Endothelial cell of umbilical vein (primary cell): ENCODE measurements around the gene PPOX. TPM values are rescaled to one million over a fixed set of nuclear protein-coding genes. Genes with fewer than 3 reads are reported as not detected.

Experiments used
- BruUV-seq: library from RNA; stranded (reverse); fragments of 400-500 nt; replicated peaks from 2 replicates; lab custom pipeline; 2021; lab: Mats Ljungman, UMichigan
- CTCF ChIA-PET: fragments of 300-600, 350-600 bp; sonication (Branson Sonifier 250); formaldehyde crosslinking; loops from one replicate; lab custom pipeline; 2021; ENCODE audit warnings: antibody characterized with exemption, inconsistent platforms; lab: Charles Lee
- POLR2A ChIA-PET: fragments of 300-600, 350-600 bp; sonication (Branson Sonifier 250); formaldehyde crosslinking; loops from one replicate; lab custom pipeline; 2021; ENCODE audit warnings: antibody characterized with exemption, inconsistent platforms; lab: Charles Lee
- DNase-seq: peaks from one replicate; pipeline ENCODE4 v3.0.0-alpha.2; 2011; ENCODE audit warnings: low read depth, low spot score
- FAIRE-seq: peaks from 2 replicates; lab custom pipeline; 2011; peaks lifted over from hg19 to GRCh38; lab: Jason Lieb, UNC
- H2AFZ ChIP-seq: 2 replicates; pipeline ENCODE4 v1.6.0; 2012; ENCODE audit warnings: low read depth, low read length, control low read depth, inconsistent platforms
- H3K27ac ChIP-seq: 2 replicates; pipeline ENCODE4 v1.5.1; 2011; ENCODE audit warnings: low read depth, mild to moderate bottlenecking, control low read depth, low read length, moderate library complexity; ENCODE audit not compliant: insufficient read depth
- H3K27me3 ChIP-seq, 2 experiments: 2 replicates each; pipeline versions ENCODE4 v1.6.0 to v1.6.1; 2011; ENCODE audit warnings: low read length in 2 of 2, mixed read lengths in 1 of 2; ENCODE audit not compliant: control insufficient read depth in 2 of 2, insufficient read depth in 2 of 2
- H3K36me3 ChIP-seq, 2 experiments: 2 replicates in 1 of 2; 3 replicates in 1 of 2; pipeline ENCODE4 v1.5.1; 2011; ENCODE audit warnings: low read length in 2 of 2, mild to moderate bottlenecking in 1 of 2, moderate library complexity in 1 of 2; ENCODE audit not compliant: control insufficient read depth in 2 of 2, insufficient read depth in 2 of 2; ENCODE audit errors: extremely low read depth in 1 of 2
- H3K4me1 ChIP-seq: 3 replicates; pipeline ENCODE4 v1.5.1; 2011; ENCODE audit warnings: mild to moderate bottlenecking, low read length; ENCODE audit not compliant: control insufficient read depth, insufficient read depth; ENCODE audit errors: extremely low read depth
- H3K4me2 ChIP-seq: 2 replicates; pipeline ENCODE4 v1.6.1; 2011; ENCODE audit warnings: low read length, control low read depth, mixed read lengths; ENCODE audit not compliant: insufficient read depth
- H3K4me3 ChIP-seq, 3 experiments: fragments of 200-600 bp in 1 of 3; sonication (generic), shearing (Covaris generic) in 1 of 3; replicated peaks in 1 of 3; 2 replicates each; pipeline ENCODE4 v1.5.1; 2011 to 2016; ENCODE audit warnings: control low read depth in 3 of 3, low read length in 3 of 3, mild to moderate bottlenecking in 2 of 3, inconsistent platforms in 1 of 3, low read depth in 1 of 3, moderate library complexity in 1 of 3; ENCODE audit not compliant: insufficient read depth in 1 of 3
- H3K79me2 ChIP-seq: 2 replicates; pipeline ENCODE4 v1.6.0; 2012; ENCODE audit warnings: low read length, inconsistent platforms; ENCODE audit not compliant: control insufficient read depth, insufficient read depth
- H3K9ac ChIP-seq: replicated peaks from 2 replicates; pipeline ENCODE3; 2011; ENCODE audit warnings: low read length, control low read depth; ENCODE audit not compliant: insufficient read depth; ENCODE audit errors: extremely low read depth
- H3K9me1 ChIP-seq: replicated peaks from 3 replicates; pipeline ENCODE4 v1.6.0; 2011; ENCODE audit warnings: mild to moderate bottlenecking, low read length; ENCODE audit not compliant: control insufficient read depth, insufficient read depth; ENCODE audit errors: extremely low read depth
- H3K9me3 ChIP-seq: replicated peaks from 2 replicates; pipeline ENCODE4 v1.5.1; 2012; ENCODE audit warnings: low read length, inconsistent platforms; ENCODE audit not compliant: control insufficient read depth, insufficient read depth
- H4K20me1 ChIP-seq: replicated peaks from 2 replicates; pipeline ENCODE3; 2011; ENCODE audit warnings: mild to moderate bottlenecking, low read length; ENCODE audit not compliant: control insufficient read depth, insufficient read depth; ENCODE audit errors: extremely low read depth
- CTCF ChIP-seq, 2 donors: IDR thresholded peaks; 1 replicate in 1 of 2; 2 replicates in 1 of 2; pipeline ENCODE4 v1.5.1; 2011; ENCODE audit warnings: low read length in 2 of 2, mild to moderate bottlenecking in 2 of 2, moderate library complexity in 2 of 2, control low read depth in 1 of 2, inconsistent platforms in 1 of 2, low read depth in 1 of 2; ENCODE audit not compliant: insufficient read depth in 1 of 2; ENCODE audit errors: extremely low read depth in 1 of 2
- EZH2 ChIP-seq: IDR thresholded peaks from 2 replicates; pipeline ENCODE4 v1.6.1; 2012; ENCODE audit warnings: borderline replicate concordance, low read depth, mild to moderate bottlenecking, moderate library complexity, low read length, inconsistent platforms; ENCODE audit not compliant: severe bottlenecking
- FOS ChIP-seq: IDR thresholded peaks from 2 replicates; pipeline ENCODE4 v1.6.1; 2011; ENCODE audit warnings: mild to moderate bottlenecking, low read length, moderate library complexity, borderline replicate concordance; ENCODE audit not compliant: insufficient read depth
- GATA2 ChIP-seq: IDR thresholded peaks from 2 replicates; pipeline ENCODE4 v1.7.0; 2011; ENCODE audit warnings: low read depth, mild to moderate bottlenecking, moderate library complexity, mixed read lengths, low read length; ENCODE audit not compliant: insufficient read length, insufficient read depth
- JUN ChIP-seq: IDR thresholded peaks from 2 replicates; pipeline ENCODE4 v1.6.1; 2011; ENCODE audit warnings: borderline replicate concordance, low read depth; ENCODE audit not compliant: insufficient read length, insufficient read depth
- MAX ChIP-seq: IDR thresholded peaks from 2 replicates; pipeline ENCODE4 v1.6.1; 2011; ENCODE audit not compliant: insufficient read depth, insufficient read length
- MYC ChIP-seq: IDR thresholded peaks from one replicate; pipeline ENCODE4 v1.6.1; 2011; ENCODE audit warnings: mild to moderate bottlenecking, low read depth, low read length
- POLR2A ChIP-seq: IDR thresholded peaks from 2 replicates; pipeline ENCODE4 v1.6.1; 2012; ENCODE audit warnings: low read depth, mild to moderate bottlenecking, control low read depth, low read length
- POLR2AphosphoS5 ChIP-seq: IDR thresholded peaks from 2 replicates; pipeline ENCODE4 v1.6.1; 2012; ENCODE audit warnings: low read depth, mild to moderate bottlenecking, control low read depth, low read length, moderate library complexity; ENCODE audit not compliant: insufficient read depth
- dilution Hi-C: fragments of 300-500 bp; cut with MboI; formaldehyde crosslinking; loops from one replicate; pipeline ENCODE4 v1.15.0; 2019; ENCODE audit warnings: low sequenced_read_pairs; ENCODE audit not compliant: extremely low pct_ligation_motif_present
- intact Hi-C: fragments of 100-400 bp; cut with micrococcal nuclease; formaldehyde crosslinking; loops from one replicate; pipeline ENCODE4 v1.10.0; 2022
- polyA plus RNA-seq, 4 experiments: library from polyadenylated mRNA; depleted of rRNA in 3 of 4; stranded (reverse) in 3 of 4; unstranded in 1 of 4; fragments of >200 nt; gene quantifications; 2 replicates each; pipeline versions ENCODE4 v1.2.1 to v1.2.3, GENCODE V29; 2011 to 2012; ENCODE audit warnings: missing spikeins in 1 of 4
- total RNA-seq: library from RNA; stranded (reverse); gene quantifications from 2 replicates; pipeline ENCODE4 v1.2.3, GENCODE V29; 2021

The PPOX gene
- total and polyA plus RNA-seq, 2 donors (not counting 3 experiments of a cell fraction or from before 2014, with no cell fraction given): 26.4 to 28.5 TPM

GRCh38 chr1:161128591-161129420 is 37.4 kb upstream of the PPOX start:
- Histone ChIP-seq H3K9ac (no peak overlapping the region), H3K27me3 (no peaks in the 10 kb centered on the region), H3K79me2 (peaks cover 69% of the 10 kb centered on the region), H3K4me1 (peaks cover 25% of the 10 kb centered on the region), H4K20me1 (no peaks in the 10 kb centered on the region), H3K27ac (no peak overlapping the region), H3K9me3 (no peaks in the 10 kb centered on the region), H3K36me3 (peaks cover 16 to 19% of the 10 kb centered on the region in 2 experiments), H3K9me1 (no peaks in the 10 kb centered on the region), H3K4me2 (no peak overlapping the region), H2AFZ (no peak overlapping the region), H3K4me3 (no peak overlapping the region)
- intact Hi-C loops (no loop called here), dilution Hi-C loops (no loop called here)
- no peak for TF ChIP-seq JUN
- no peak for TF ChIP-seq MYC
- no peak for TF ChIP-seq POLR2A
- no peak for TF ChIP-seq CTCF (IDR thresholded peaks at IDR 0.05; ENCODE audit: extremely low read depth in 1 of 2, insufficient read depth in 1 of 2, low read depth in 1 of 2, low read length in 2 of 2)
- no peak for TF ChIP-seq POLR2AphosphoS5
- TF ChIP-seq MAX: no peak
- no peak for TF ChIP-seq FOS
- no peak for TF ChIP-seq GATA2
- no peak for TF ChIP-seq EZH2
- BruUV-seq: no TSS peak
- ChIA-PET CTCF (interaction anchor here (1.5 kb wide), 1 partner anchor 24 kb away, joined by 3 read pairs; no protein-coding TSS in a partner anchor), POLR2A (no interaction called here)
- DNase-seq (no peak), FAIRE-seq (no peak)
